ENCODE measurements around the gene PPM1F. TPM values are rescaled to one million over a fixed set of nuclear protein-coding genes. Genes with fewer than 3 reads are reported as not detected.
A peak's percentile ranks its signal among the peaks of the same experiment; 100 is the strongest.

The PPM1F gene
- total RNA-seq, 1 donor from 2014 or later = 195 TPM

GRCh38 chr22:21975273-21975672 is 22.6 kb upstream of the PPM1F start:
- DNase-seq = no peak

- DNase-seq = no peak
These were observed 21.5 kb upstream of the PPM1F start for GRCh38 chr22:21974058-21974649.

- no peak for DNase-seq
These were observed 20.2 kb upstream of the PPM1F start for GRCh38 chr22:21972806-21973205.

- DNase-seq = peak; percentile 64
These were observed 19.7 kb upstream of the PPM1F start for GRCh38 chr22:21972293-21972779.

GRCh38 chr22:21971858-21972275 is 19.2 kb upstream of the PPM1F start:
- no peak for DNase-seq

GRCh38 chr22:21970800-21971617 is 18.4 kb upstream of the PPM1F start:
- DNase-seq = no peak

GRCh38 chr22:21970037-21970799 is 17.6 kb upstream of the PPM1F start:
- no peak for DNase-seq

- no peak for DNase-seq
These were observed 15.9 kb upstream of the PPM1F start for GRCh38 chr22:21968452-21969129.

GRCh38 chr22:21967693-21968271 is 15.1 kb upstream of the PPM1F start:
- no peak for DNase-seq

- no peak for DNase-seq
These were observed 14.2 kb upstream of the PPM1F start for GRCh38 chr22:21966643-21967516.

GRCh38 chr22:21965762-21966288 is 13.2 kb upstream of the PPM1F start:
- DNase-seq = no peak

- DNase-seq = no peak
These were observed 12.4 kb upstream of the PPM1F start for GRCh38 chr22:21964918-21965484.

- DNase-seq = no peak
These were observed 11.6 kb upstream of the PPM1F start for GRCh38 chr22:21964234-21964633.

GRCh38 chr22:21963790-21964211 is 11.2 kb upstream of the PPM1F start:
- no peak for DNase-seq

GRCh38 chr22:21963286-21963685 is 10.6 kb upstream of the PPM1F start:
- DNase-seq = no peak

GRCh38 chr22:21962655-21962949 is 10.0 kb upstream of the PPM1F start:
- DNase-seq = no peak

GRCh38 chr22:21961886-21962654 is 9.4 kb upstream of the PPM1F start:
- DNase-seq = no peak

- DNase-seq = no peak
These were observed 8.6 kb upstream of the PPM1F start for GRCh38 chr22:21961127-21961867.

Data from dermis blood vessel endothelial cell (primary cell).